KMS-11 (cell line): Measurements from ENCODE around the gene GP9.

Experiments used
- H2AFZ ChIP-seq: fragments of 200-600 bp; sonication (generic); 2 replicates; pipeline ENCODE4 v1.6.1; 2016; ENCODE audit warnings: antibody characterized with exemption, mixed run types, low read depth
- H3K27ac ChIP-seq: fragments of 200-600 bp; sonication (generic); 2 replicates; pipeline ENCODE4 v1.6.1; 2016; ENCODE audit warnings: mild to moderate bottlenecking, mixed run types
- H3K27me3 ChIP-seq: fragments of 200-600 bp; sonication (generic); 2 replicates; pipeline ENCODE4 v1.6.1; 2017; ENCODE audit warnings: mild to moderate bottlenecking, low read depth, mixed run types, moderate library complexity; ENCODE audit not compliant: insufficient read depth
- H3K36me3 ChIP-seq: fragments of 200-600 bp; sonication (generic); 2 replicates; pipeline ENCODE4 v1.6.1; 2017; ENCODE audit warnings: mild to moderate bottlenecking, mixed run types; ENCODE audit not compliant: insufficient read depth
- H3K4me1 ChIP-seq: fragments of 200-600 bp; sonication (generic); 2 replicates; pipeline ENCODE4 v1.6.1; 2016; ENCODE audit warnings: mild to moderate bottlenecking, low read depth, mixed run types; ENCODE audit not compliant: poor library complexity, severe bottlenecking
- H3K4me2 ChIP-seq: fragments of 200-600 bp; sonication (generic); 2 replicates; pipeline ENCODE4 v1.7.0; 2016; ENCODE audit warnings: mild to moderate bottlenecking, mixed run types
- H3K4me3 ChIP-seq: fragments of 200-600 bp; sonication (generic); IDR thresholded peaks from 2 replicates; pipeline ENCODE4 v1.6.1; 2017; ENCODE audit warnings: low read depth, low read length, mixed read lengths; ENCODE audit not compliant: insufficient read depth
- H3K79me2 ChIP-seq: fragments of 200-600 bp; sonication (generic); 2 replicates; pipeline ENCODE4 v1.6.1; 2016; ENCODE audit warnings: low read depth, mixed run types; ENCODE audit not compliant: insufficient read depth
- H3K9ac ChIP-seq: fragments of 200-600 bp; sonication (generic); 2 replicates; pipeline ENCODE4 v1.6.1; 2016; ENCODE audit warnings: mild to moderate bottlenecking, mixed run types
- H4K20me1 ChIP-seq: fragments of 200-600 bp; sonication (generic); 2 replicates; pipeline ENCODE4 v1.6.1; 2016; ENCODE audit warnings: mild to moderate bottlenecking, mixed run types; ENCODE audit not compliant: insufficient read depth
- TF ChIP-seq, protein P1 (sequence below): fragments of 200-600 bp; sonication (generic); conservative IDR thresholded peaks from 2 replicates; pipeline ENCODE4 v1.6.1; 2017; ENCODE audit warnings: low read depth, mild to moderate bottlenecking, antibody characterized with exemption, low read length, moderate library complexity, mixed read lengths

GP9 gene

DNA sequence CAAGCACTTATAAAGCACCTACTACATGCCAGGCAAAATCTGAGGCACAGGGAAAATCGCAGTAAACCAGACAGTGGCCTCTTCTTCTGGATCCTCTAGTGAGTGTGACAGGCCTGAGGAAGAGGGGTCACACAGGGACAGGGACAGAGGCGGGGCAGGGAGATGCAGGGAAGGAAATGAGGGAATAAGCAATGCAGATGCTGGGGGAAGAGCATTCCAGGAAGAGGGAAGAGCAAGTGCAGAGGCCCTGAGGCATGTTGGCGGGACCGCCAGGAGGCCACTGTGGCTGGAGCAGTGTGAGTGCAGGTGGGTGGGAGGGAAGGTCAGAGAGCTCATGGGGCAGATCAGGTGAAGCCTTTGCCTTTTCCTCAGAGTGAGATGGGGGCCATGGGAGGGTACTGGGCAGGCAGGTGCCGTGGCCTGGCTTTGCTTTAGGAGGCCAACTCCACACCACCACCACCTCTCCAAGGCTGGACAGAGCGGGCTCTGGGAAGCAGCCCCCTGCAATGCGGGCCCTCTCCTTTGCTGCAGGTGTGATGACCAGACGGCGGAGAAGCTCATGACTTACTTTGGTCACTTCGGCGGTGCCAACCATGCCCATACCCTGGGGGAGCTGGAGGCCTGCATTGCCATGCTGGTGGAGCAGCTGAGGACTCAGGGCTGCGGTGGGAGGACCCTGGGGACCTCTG, 26.8 kb upstream of the GP9 start:
- no peak overlapping the region for H3K4me2 ChIP-seq
- TF ChIP-seq, protein P1, sequence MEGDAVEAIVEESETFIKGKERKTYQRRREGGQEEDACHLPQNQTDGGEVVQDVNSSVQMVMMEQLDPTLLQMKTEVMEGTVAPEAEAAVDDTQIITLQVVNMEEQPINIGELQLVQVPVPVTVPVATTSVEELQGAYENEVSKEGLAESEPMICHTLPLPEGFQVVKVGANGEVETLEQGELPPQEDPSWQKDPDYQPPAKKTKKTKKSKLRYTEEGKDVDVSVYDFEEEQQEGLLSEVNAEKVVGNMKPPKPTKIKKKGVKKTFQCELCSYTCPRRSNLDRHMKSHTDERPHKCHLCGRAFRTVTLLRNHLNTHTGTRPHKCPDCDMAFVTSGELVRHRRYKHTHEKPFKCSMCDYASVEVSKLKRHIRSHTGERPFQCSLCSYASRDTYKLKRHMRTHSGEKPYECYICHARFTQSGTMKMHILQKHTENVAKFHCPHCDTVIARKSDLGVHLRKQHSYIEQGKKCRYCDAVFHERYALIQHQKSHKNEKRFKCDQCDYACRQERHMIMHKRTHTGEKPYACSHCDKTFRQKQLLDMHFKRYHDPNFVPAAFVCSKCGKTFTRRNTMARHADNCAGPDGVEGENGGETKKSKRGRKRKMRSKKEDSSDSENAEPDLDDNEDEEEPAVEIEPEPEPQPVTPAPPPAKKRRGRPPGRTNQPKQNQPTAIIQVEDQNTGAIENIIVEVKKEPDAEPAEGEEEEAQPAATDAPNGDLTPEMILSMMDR: no peak

DNA sequence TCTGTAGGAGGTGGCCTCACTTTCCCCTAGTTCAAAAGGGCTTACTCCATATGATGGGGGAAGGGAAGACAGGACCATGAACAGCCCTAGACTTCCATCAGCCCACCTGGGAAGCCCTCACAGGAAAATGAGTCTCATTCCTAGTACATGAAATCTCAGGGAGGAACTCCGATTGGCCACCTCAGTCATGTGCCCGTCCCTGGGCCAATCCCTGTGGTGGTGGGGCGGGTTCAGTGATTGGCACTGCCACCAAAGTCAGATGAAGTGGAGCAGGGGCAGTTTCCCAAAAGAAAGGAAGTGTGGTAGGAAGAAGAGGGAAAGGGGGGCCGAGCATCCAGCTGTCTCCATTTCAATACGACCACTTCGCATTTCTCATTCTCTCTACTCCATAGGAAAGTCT, 25.9 kb upstream of the GP9 start:
- H2AFZ ChIP-seq: no peak overlapping the region
- no peak overlapping the region for H3K27ac ChIP-seq
- H3K4me2 ChIP-seq: no peak overlapping the region
- no peaks in the 10 kb centered on the region for H3K79me2 ChIP-seq
- H3K4me3 ChIP-seq: no peak overlapping the region
- no peaks in the 10 kb centered on the region for H4K20me1 ChIP-seq
- no peaks in the 10 kb centered on the region for H3K27me3 ChIP-seq
- TF ChIP-seq, protein P1: no peak
- H3K36me3 ChIP-seq: no peaks in the 10 kb centered on the region
- no peak overlapping the region for H3K9ac ChIP-seq
- H3K4me1 ChIP-seq: no peaks in the 10 kb centered on the region

More for the DNA sequence above, 26.8 kb upstream of the GP9 start:
- Histone ChIP-seq H4K20me1 (no peaks in the 10 kb centered on the region), H3K36me3 (no peaks in the 10 kb centered on the region), H3K9ac (no peak overlapping the region), H3K4me3 (no peak overlapping the region), H3K27ac (no peak overlapping the region), H3K4me1 (no peaks in the 10 kb centered on the region), H3K27me3 (no peaks in the 10 kb centered on the region), H3K79me2 (no peaks in the 10 kb centered on the region), H2AFZ (no peak overlapping the region)

DNA sequence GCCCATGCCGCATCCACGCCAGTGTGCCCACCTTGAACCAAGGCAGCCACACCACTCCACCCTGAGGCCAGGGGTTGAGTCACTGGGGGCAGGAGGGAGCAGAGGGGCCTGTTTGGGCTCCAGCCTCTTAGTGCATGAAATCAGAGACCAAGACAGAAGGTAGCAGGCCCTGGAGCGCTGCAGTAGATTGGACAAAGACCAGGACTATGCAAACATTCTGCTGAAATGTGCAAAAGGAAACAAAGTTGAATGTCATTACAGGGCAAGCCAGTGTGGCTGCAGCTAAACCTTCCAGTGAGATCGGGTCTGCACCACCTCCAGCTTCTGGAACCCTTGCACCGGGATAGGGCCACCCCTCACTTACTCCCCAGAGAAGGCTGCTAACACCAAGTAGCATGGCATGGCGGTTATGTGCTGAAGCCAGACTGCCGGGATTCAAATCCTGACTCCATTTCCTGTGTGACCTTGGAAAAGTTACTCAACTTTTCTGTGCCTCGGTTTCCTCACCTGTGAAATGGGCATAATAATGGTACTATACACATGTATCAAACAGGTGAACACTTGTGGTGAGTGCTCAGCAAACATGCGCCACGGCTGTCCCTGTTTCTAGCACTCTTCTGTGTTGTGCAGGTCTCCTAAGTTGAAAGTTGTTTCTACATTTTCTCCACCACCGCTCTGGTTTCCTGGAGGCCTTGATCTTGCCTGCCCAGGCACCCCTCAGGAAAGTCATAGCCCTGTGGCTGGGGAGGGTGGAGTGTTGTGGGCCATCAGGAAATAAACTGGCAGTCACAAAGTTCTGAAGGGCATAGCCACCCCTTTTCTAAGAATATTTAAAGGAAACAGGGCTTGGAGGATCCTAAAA, 25.0 kb upstream of the GP9 start:
- Histone ChIP-seq H3K79me2 (no peaks in the 10 kb centered on the region), H4K20me1 (no peaks in the 10 kb centered on the region), H3K4me1 (no peaks in the 10 kb centered on the region), H3K9ac (no peak overlapping the region), H2AFZ (no peak overlapping the region), H3K27ac (no peak overlapping the region), H3K27me3 (no peaks in the 10 kb centered on the region), H3K4me2 (no peak overlapping the region), H3K4me3 (no peak overlapping the region), H3K36me3 (no peaks in the 10 kb centered on the region)
- TF ChIP-seq, protein P1: no peak

- H4K20me1 ChIP-seq: no peaks in the 10 kb centered on the region
- no peak overlapping the region for H2AFZ ChIP-seq
- no peak overlapping the region for H3K27ac ChIP-seq
- H3K4me3 ChIP-seq: no peak overlapping the region
- TF ChIP-seq, protein P1: no peak
- no peaks in the 10 kb centered on the region for H3K79me2 ChIP-seq
- no peaks in the 10 kb centered on the region for H3K4me1 ChIP-seq
- H3K36me3 ChIP-seq: no peaks in the 10 kb centered on the region
- no peaks in the 10 kb centered on the region for H3K27me3 ChIP-seq
- H3K4me2 ChIP-seq: no peak overlapping the region
- no peak overlapping the region for H3K9ac ChIP-seq
Observed at GRCh38 chr3:129036222-129037092, 24.1 kb upstream of the GP9 start.
